ENCODE data around the gene DENND1B. TPM values are rescaled to one million over a fixed set of nuclear protein-coding genes. Genes with fewer than 3 reads are reported as not detected.
A peak's percentile ranks its signal among the peaks of the same experiment; 100 is the strongest.

DENND1B gene
- total RNA-seq, 2 donors from 2014 or later, result 6.9 to 26.2 TPM

- Histone ChIP-seq H3K36me3 (replicated peaks in 1 of 2; ENCODE audit: insufficient read depth in 1 of 2, low read depth in 2 of 2) (no peaks in the 10 kb centered on the region), H3K4me3 (no peak overlapping the region), H3K4me1 (peaks cover 5% of the 10 kb centered on the region), H3K9me3 (no peaks in the 10 kb centered on the region), H3K27me3 (no peaks in the 10 kb centered on the region), H3K27ac (no peak overlapping the region)
- intact Hi-C loops (cut with DNase I), result no loop called here
- TF ChIP-seq POLR2A (IDR thresholded peaks at IDR 0.05) (no peak), CTCF (IDR thresholded peaks at IDR 0.05) (no peak)
- WGBS, 2 donors, result 57 to 81% methylated on average over 2 of the region's 2 CpGs
- DNase-seq, result peak; percentile 9 to 43 (median 32)
- peak; percentile 27 for ATAC-seq
These were observed 288.3 kb downstream of the DENND1B start for GRCh38 chr1:197486946-197487345.

- TF ChIP-seq CTCF (IDR thresholded peaks at IDR 0.05) (no peak), POLR2A (IDR thresholded peaks at IDR 0.05) (no peak)
- Histone ChIP-seq H3K4me3 (no peak overlapping the region), H3K36me3 (replicated peaks in 1 of 2; ENCODE audit: insufficient read depth in 1 of 2, low read depth in 2 of 2) (no peaks in the 10 kb centered on the region), H3K27me3 (no peaks in the 10 kb centered on the region), H3K4me1 (peaks cover 5% of the 10 kb centered on the region), H3K27ac (no peak overlapping the region), H3K9me3 (no peaks in the 10 kb centered on the region)
- 10 to 12% methylated on average over 3 of the region's 3 CpGs for WGBS, 2 donors
- intact Hi-C loops (cut with DNase I), result no loop called here
- ATAC-seq, result peak; percentile 52
- no peak for DNase-seq
These were observed 289.5 kb downstream of the DENND1B start for GRCh38 chr1:197485790-197486189.

GRCh38 chr1:197481101-197481500, 294.2 kb downstream of the DENND1B start:
- intact Hi-C loops (cut with DNase I), result no loop called here
- WGBS, 2 donors, result 61 to 64% methylated on average over 4 of the region's 4 CpGs
- ATAC-seq (no peak), DNase-seq (no peak)
- H3K27ac ChIP-seq, result no peak overlapping the region
- H3K4me1 ChIP-seq, result peaks cover 5% of the 10 kb centered on the region
- TF ChIP-seq POLR2A (IDR thresholded peaks at IDR 0.05), result no peak
- H3K27me3 ChIP-seq, result no peaks in the 10 kb centered on the region
- H3K4me3 ChIP-seq, result no peak overlapping the region
- H3K9me3 ChIP-seq, result no peaks in the 10 kb centered on the region
- H3K36me3 ChIP-seq (replicated peaks in 1 of 2; ENCODE audit: insufficient read depth in 1 of 2, low read depth in 2 of 2), result no peaks in the 10 kb centered on the region

GRCh38 chr1:197480446-197480845, 294.8 kb downstream of the DENND1B start:
- H3K4me3 ChIP-seq, result no peak overlapping the region
- no peak for DNase-seq
- no peak overlapping the region for H3K27ac ChIP-seq
- no peaks in the 10 kb centered on the region for H3K36me3 ChIP-seq (replicated peaks in 1 of 2; ENCODE audit: insufficient read depth in 1 of 2, low read depth in 2 of 2)
- no peak for TF ChIP-seq POLR2A (IDR thresholded peaks at IDR 0.05)
- WGBS, 2 donors, result 74 to 82% methylated on average over 6 of the region's 6 CpGs
- H3K4me1 ChIP-seq, result no peaks in the 10 kb centered on the region
- H3K27me3 ChIP-seq, result no peaks in the 10 kb centered on the region
- intact Hi-C loops (cut with DNase I), result no loop called here
- no peak for ATAC-seq
- no peaks in the 10 kb centered on the region for H3K9me3 ChIP-seq

DNA sequence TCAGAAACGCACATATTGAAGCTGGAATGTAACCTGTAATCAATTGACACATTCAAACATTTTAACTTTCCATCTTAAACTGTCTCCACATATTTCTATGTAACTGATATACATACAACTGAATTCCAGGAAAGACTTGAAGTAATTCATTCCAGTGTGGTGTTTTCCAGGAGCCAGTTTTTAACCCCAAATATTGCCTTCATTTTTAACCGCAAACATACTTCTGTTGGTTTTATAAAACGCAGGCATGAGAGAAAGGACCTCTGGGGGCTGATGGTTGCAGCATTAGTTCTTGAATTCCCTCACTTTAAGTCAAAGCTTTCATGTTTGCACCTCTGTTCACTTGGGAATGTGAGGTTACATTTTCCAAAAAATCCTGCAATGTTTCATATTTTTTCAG, 303.1 kb downstream of the DENND1B start:
- Histone ChIP-seq H3K9me3 (no peaks in the 10 kb centered on the region), H3K4me1 (no peaks in the 10 kb centered on the region), H3K27ac (no peak overlapping the region), H3K27me3 (no peaks in the 10 kb centered on the region), H3K4me3 (no peak overlapping the region), H3K36me3 (replicated peaks in 1 of 2; ENCODE audit: insufficient read depth in 1 of 2, low read depth in 2 of 2) (no peaks in the 10 kb centered on the region)
- ATAC-seq, result no peak
- no peak for TF ChIP-seq CTCF (IDR thresholded peaks at IDR 0.05)
- TF ChIP-seq POLR2A (IDR thresholded peaks at IDR 0.05), result no peak
- intact Hi-C loops (cut with DNase I), result no loop called here
- WGBS, 2 donors, result 92% methylated on average over 3 of the region's 3 CpGs
- DNase-seq, result no peak

DNA sequence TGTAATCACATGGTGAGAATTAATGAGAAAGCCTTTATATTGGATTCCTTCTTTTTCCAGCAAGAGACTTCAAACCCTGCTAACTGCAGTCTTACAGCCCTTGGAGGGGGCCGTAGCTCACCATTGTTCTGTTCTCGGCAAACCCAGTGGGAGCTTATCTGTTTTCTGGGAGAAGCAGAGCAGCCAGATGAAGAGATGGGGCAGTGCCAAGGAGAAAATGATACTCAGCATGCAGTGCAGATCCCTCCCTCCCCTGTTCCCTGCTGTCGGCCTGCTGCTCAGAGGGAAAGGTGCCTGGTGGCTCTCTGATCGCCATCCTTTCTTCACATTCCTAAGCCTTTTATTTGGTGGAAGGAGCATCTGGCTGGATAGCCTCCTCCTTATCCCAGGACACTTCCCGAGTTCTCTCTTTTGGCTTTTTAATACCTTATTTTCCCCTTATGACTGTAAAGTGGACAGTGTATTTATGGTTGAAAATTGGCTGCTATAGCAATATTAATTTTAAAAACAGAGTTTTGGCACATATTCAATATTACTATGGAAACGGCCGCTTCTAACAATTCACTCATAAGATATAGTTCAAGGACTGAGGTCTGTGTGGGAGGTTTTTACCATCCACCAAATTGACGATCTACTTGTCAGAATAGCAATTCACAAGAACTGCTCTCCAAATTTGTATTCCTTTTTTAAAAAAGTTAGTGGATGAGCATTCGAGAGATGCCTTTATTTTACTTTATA, 303.9 kb downstream of the DENND1B start:
- Histone ChIP-seq H3K4me3 (no peak overlapping the region), H3K27ac (no peak overlapping the region), H3K36me3 (replicated peaks in 1 of 2; ENCODE audit: insufficient read depth in 1 of 2, low read depth in 2 of 2) (no peaks in the 10 kb centered on the region), H3K9me3 (no peaks in the 10 kb centered on the region), H3K27me3 (no peaks in the 10 kb centered on the region), H3K4me1 (no peaks in the 10 kb centered on the region)
- TF ChIP-seq POLR2A (IDR thresholded peaks at IDR 0.05) (no peak), CTCF (IDR thresholded peaks at IDR 0.05) (no peak)
- ATAC-seq, result no peak
- intact Hi-C loops (cut with DNase I), result no loop called here
- no peak for DNase-seq
- 38 to 46% methylated on average over 9 of the region's 9 CpGs for WGBS, 2 donors
